GM13976 (cell line): ENCODE measurements around the gene ENOX2.

Experiments used
- DNase-seq: peaks from one replicate; pipeline ENCODE4 v3.0.0; 2012; ENCODE audit warnings: low spot score
- CTCF ChIP-seq: IDR thresholded peaks from 2 replicates; pipeline ENCODE4 v1.5.1; 2012; ENCODE audit warnings: borderline replicate concordance, mild to moderate bottlenecking; ENCODE audit not compliant: insufficient read depth; ENCODE audit errors: extremely low read depth, missing control alignments, control extremely low read depth
- in situ Hi-C: fragments of 300-500 bp; cut with MboI; formaldehyde crosslinking; loops from one replicate; pipeline ENCODE4 v1.12.0; 2022; ENCODE audit warnings: low sequenced_read_pairs, mixed read lengths, inconsistent platforms; ENCODE audit not compliant: unreplicated experiment

The ENOX2 gene

GRCh38 chrX:130702867-130703707 lies 199.9 kb downstream of the ENOX2 start:
- no peak for TF ChIP-seq CTCF
- DNase-seq = no peak
- in situ Hi-C loops = no loop called here

- DNase-seq = no peak
- no peak for TF ChIP-seq CTCF
- in situ Hi-C loops = no loop called here
Observed at GRCh38 chrX:130700629-130701028, 202.4 kb downstream of the ENOX2 start.

GRCh38 chrX:130699618-130700017 lies 203.4 kb downstream of the ENOX2 start:
- no peak for DNase-seq
- no peak for TF ChIP-seq CTCF
- in situ Hi-C loops = no loop called here

- no peak for DNase-seq
- in situ Hi-C loops = no loop called here
- no peak for TF ChIP-seq CTCF
Observed at GRCh38 chrX:130696542-130696941, 206.5 kb downstream of the ENOX2 start.

- no peak for TF ChIP-seq CTCF
- no peak for DNase-seq
- in situ Hi-C loops = no loop called here
Observed at GRCh38 chrX:130695931-130696330, 207.1 kb downstream of the ENOX2 start.

- in situ Hi-C loops = no loop called here
- no peak for TF ChIP-seq CTCF
- no peak for DNase-seq
Observed at GRCh38 chrX:130694983-130695382, 208.0 kb downstream of the ENOX2 start.
